Omental fat pad (tissue), 4 donors: Measurements from ENCODE around the gene GIMAP2. TPM values are rescaled to one million over a fixed set of nuclear protein-coding genes. Genes with fewer than 3 reads are reported as not detected.

Experiments used
- ATAC-seq: fragments of 150-250 bp; one replicate; pipeline ENCODE4 v1.9.1; 2016; ENCODE audit warnings: mild to moderate bottlenecking, moderate library complexity; ENCODE audit not compliant: low FRiP score
- DNase-seq: peaks from one replicate; pipeline ENCODE4 v3.0.0-alpha.2; 2019; ENCODE audit warnings: low spot score
- total RNA-seq, 4 donors: library from RNA; depleted of rRNA; stranded (reverse); fragments of >200 nt; gene quantifications; one replicate each; pipeline ENCODE4 v1.1.0, GENCODE V29; 2016
- TF ChIP-seq, protein P1 (sequence below), 3 donors: fragments of 450-650 bp; IDR thresholded peaks; one replicate each; pipeline ENCODE4 v1.5.1; 2016 to 2017; ENCODE audit warnings: antibody characterized with exemption in 3 of 3, mild to moderate bottlenecking in 3 of 3, moderate library complexity in 2 of 3

Gene GIMAP2
- total RNA-seq, 4 donors from 2014 or later, result 10.1 to 44.0 (median 12.8) TPM

GRCh38 chr7:150686030-150686631 is 625 bp downstream of the GIMAP2 start:
- ATAC-seq, result no peak
- TF ChIP-seq, protein P1, sequence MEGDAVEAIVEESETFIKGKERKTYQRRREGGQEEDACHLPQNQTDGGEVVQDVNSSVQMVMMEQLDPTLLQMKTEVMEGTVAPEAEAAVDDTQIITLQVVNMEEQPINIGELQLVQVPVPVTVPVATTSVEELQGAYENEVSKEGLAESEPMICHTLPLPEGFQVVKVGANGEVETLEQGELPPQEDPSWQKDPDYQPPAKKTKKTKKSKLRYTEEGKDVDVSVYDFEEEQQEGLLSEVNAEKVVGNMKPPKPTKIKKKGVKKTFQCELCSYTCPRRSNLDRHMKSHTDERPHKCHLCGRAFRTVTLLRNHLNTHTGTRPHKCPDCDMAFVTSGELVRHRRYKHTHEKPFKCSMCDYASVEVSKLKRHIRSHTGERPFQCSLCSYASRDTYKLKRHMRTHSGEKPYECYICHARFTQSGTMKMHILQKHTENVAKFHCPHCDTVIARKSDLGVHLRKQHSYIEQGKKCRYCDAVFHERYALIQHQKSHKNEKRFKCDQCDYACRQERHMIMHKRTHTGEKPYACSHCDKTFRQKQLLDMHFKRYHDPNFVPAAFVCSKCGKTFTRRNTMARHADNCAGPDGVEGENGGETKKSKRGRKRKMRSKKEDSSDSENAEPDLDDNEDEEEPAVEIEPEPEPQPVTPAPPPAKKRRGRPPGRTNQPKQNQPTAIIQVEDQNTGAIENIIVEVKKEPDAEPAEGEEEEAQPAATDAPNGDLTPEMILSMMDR (IDR thresholded peaks at IDR 0.05), result no peak
- no peak for DNase-seq

DNA sequence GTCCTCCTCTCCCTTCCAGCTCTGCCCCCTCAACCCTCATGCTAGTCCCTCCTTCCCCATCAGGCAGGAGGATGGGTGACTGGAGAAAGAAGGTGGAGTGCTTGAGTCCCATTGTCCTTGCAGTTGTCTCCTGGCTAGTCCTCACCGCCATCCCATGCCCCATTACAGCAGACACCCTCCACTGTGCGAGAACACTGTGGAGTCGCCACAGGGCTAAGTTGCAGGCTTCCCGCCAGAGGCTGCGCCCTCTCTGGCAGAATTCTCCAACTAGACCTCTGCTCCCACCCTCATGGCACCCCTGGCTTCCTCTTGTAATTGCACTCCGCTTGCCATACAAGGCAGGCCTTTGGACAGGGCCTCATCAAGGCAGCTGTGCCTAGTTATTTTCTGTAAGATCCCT is 3.1 kb downstream of the GIMAP2 start:
- DNase-seq, result no peak
- ATAC-seq, result no peak
- TF ChIP-seq, protein P1 (IDR thresholded peaks at IDR 0.05), result no peak

GRCh38 chr7:150695654-150696053 is 10.1 kb downstream of the GIMAP2 start:
- ATAC-seq (no peak), DNase-seq (no peak)
- TF ChIP-seq, protein P1 (IDR thresholded peaks at IDR 0.05), result no peak

- ATAC-seq, result no peak
- TF ChIP-seq, protein P1 (IDR thresholded peaks at IDR 0.05), result no peak
- DNase-seq, result no peak
Observed at GRCh38 chr7:150703209-150703608, 17.7 kb downstream of the GIMAP2 start.

GRCh38 chr7:150715293-150715692 is 29.8 kb downstream of the GIMAP2 start:
- ATAC-seq, result no peak
- TF ChIP-seq, protein P1 (IDR thresholded peaks at IDR 0.05), result no peak
- no peak for DNase-seq

DNA sequence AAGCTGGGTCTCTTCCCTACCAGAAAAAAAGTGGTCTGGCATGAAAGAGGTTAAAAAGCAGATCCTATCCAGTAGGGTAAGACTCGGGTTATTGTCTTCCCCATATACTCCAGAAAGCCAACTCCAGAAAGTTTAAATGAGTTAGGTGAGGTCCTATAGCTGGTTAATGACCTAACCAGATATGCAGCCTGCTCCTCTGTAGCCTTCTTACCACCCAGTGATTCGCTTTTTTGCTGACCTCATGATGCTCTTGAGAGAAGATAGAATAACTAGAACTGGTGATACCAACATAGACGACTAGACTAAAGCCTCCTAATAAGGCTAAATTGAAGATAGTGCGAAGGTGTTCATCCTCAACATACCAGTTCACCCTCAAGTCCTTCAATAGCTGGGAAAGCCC is 30.2 kb downstream of the GIMAP2 start:
- DNase-seq (no peak), ATAC-seq (no peak)
- TF ChIP-seq, protein P1 (IDR thresholded peaks at IDR 0.05), result no peak

DNA sequence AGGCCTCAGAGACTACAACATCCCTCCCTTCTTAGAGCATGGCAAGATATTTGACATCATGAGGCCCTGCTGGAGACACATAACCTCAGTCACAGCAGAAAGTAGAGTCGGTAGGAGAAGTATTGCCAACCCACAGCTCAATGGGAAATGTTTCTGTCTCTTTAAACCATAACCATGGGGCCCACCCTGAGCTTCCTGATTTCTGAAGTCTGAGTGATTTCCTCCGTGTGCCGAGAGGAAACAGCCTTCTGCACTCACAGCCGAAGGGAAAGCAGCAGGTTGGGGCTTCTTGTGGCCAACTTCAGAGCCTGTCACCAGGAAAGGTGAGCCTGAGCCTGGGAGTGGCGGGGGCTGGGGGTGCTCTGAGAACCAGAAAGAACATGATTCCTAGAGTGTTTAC is 30.9 kb downstream of the GIMAP2 start, which contains the start of gene GIMAP1:
GIMAP1 (plus strand) TSS at position 246 of the 400 bp plus-strand sequence. CDS start 2,435 bp downstream, outside the sequence.
- TF ChIP-seq, protein P1 (IDR thresholded peaks at IDR 0.05), result no peak
- DNase-seq, result no peak
- ATAC-seq, result no peak
